K562 (cell line): Measurements from ENCODE around the gene BRINP2. TPM values are rescaled to one million over a fixed set of nuclear protein-coding genes. Genes with fewer than 3 reads are reported as not detected.

Experiments used
- ATAC-seq: fragments of 200-7000 bp; cut with Tn5 transposase; 3 replicates; pipeline ENCODE4 v1.9.1; 2020; ENCODE audit warnings: moderate library complexity
- BruUV-seq: library from RNA; stranded (reverse); fragments of 400-500 nt; replicated peaks from 2 replicates; lab custom pipeline; 2021; lab: Mats Ljungman, UMichigan
- CTCF ChIA-PET: fragments of 300-600 bp; formaldehyde crosslinking; extraction: SDS; loops from one replicate; lab custom pipeline; 2021; ENCODE audit warnings: low intra/inter-chr PET ratio; lab: Yijun Ruan, JAX
- POLR2A ChIA-PET: fragments of 300-600, 350-650 bp; sonication (Branson Sonifier 250); formaldehyde crosslinking; extraction: SDS; loops from one replicate; lab custom pipeline; 2021; ENCODE audit warnings: antibody characterized with exemption, inconsistent platforms; lab: Yijun Ruan, JAX
- DNase-seq, 4 experiments: peaks; one replicate each; pipeline versions ENCODE4 v3.0.0 to v3.0.0-alpha.2; 2011 to 2018; ENCODE audit warnings: low spot score in 3 of 4, mixed read lengths in 3 of 4; ENCODE audit errors: extremely low read depth in 1 of 4
- FAIRE-seq: peaks from 2 replicates; lab custom pipeline; 2011; peaks lifted over from hg19 to GRCh38; lab: Jason Lieb, UNC
- H2AFZ ChIP-seq: 2 replicates; pipeline ENCODE4 v1.6.0; 2011; ENCODE audit warnings: low read depth, low read length, control low read depth, inconsistent platforms
- H3K27ac ChIP-seq: fragments of 200-600 bp; 3 replicates; pipeline ENCODE4 v1.8.0; 2011; ENCODE audit warnings: low read depth, mild to moderate bottlenecking, control low read depth, inconsistent platforms, low read length, moderate library complexity, mixed read lengths; ENCODE audit errors: extremely low read depth
- H3K27me3 ChIP-seq, 2 experiments: fragments of 300-600 bp in 1 of 2; 2 replicates in 1 of 2; 3 replicates in 1 of 2; pipeline versions ENCODE4 v1.6.0 to v1.8.0; 2011; ENCODE audit warnings: inconsistent platforms in 2 of 2, low read length in 2 of 2, mild to moderate bottlenecking in 1 of 2, mixed read lengths in 1 of 2, moderate library complexity in 1 of 2; ENCODE audit not compliant: control insufficient read depth in 2 of 2, insufficient read depth in 2 of 2
- H3K36me3 ChIP-seq: fragments of 300-600 bp; 3 replicates; pipeline ENCODE4 v1.8.0; 2011; ENCODE audit warnings: mild to moderate bottlenecking, low read length, inconsistent platforms; ENCODE audit not compliant: control insufficient read depth, insufficient read depth
- H3K4me1 ChIP-seq, 2 experiments: fragments of 200-600 bp in 1 of 2; replicated peaks in 1 of 2; 2 replicates in 1 of 2; 3 replicates in 1 of 2; pipeline versions ENCODE4 v1.5.1 to v1.8.0; 2011; ENCODE audit warnings: inconsistent platforms in 2 of 2, low read length in 2 of 2, mild to moderate bottlenecking in 1 of 2, mixed read lengths in 1 of 2, moderate library complexity in 1 of 2; ENCODE audit not compliant: control insufficient read depth in 2 of 2, insufficient read depth in 2 of 2
- H3K4me2 ChIP-seq: 2 replicates; pipeline ENCODE4 v1.6.1; 2011; ENCODE audit warnings: low read length, control low read depth, inconsistent platforms, mixed read lengths; ENCODE audit not compliant: insufficient read depth
- H3K4me3 ChIP-seq: fragments of 200-600 bp; sonication (generic), shearing (Covaris generic); 2 replicates; pipeline ENCODE4 v1.5.1; 2016; ENCODE audit warnings: control low read depth, inconsistent platforms
- H3K79me2 ChIP-seq: fragments of 200-600 bp; 3 replicates; pipeline ENCODE4 v1.8.0; 2011; ENCODE audit warnings: low read length, inconsistent platforms; ENCODE audit not compliant: control insufficient read depth, insufficient read depth
- H3K9ac ChIP-seq, 2 experiments: 2 replicates each; pipeline versions ENCODE4 v1.6.0 to v1.6.1; 2011; ENCODE audit warnings: low read depth in 2 of 2, low read length in 2 of 2, control low read depth in 1 of 2, inconsistent platforms in 1 of 2, mild to moderate bottlenecking in 1 of 2, mixed read lengths in 1 of 2; ENCODE audit not compliant: insufficient read depth in 1 of 2
- H3K9me1 ChIP-seq: one replicate; pipeline ENCODE4 v1.6.0; 2011; ENCODE audit warnings: inconsistent platforms, mild to moderate bottlenecking, low read length, moderate library complexity; ENCODE audit not compliant: control insufficient read depth, insufficient read depth
- H3K9me3 ChIP-seq: replicated peaks from 2 replicates; pipeline ENCODE4 v1.5.1; 2011; ENCODE audit warnings: low read depth, low read length, inconsistent platforms; ENCODE audit not compliant: control insufficient read depth, insufficient read depth
- H4K20me1 ChIP-seq: replicated peaks from 2 replicates; pipeline ENCODE4 v1.6.1; 2011; ENCODE audit warnings: low read length, inconsistent platforms, mixed read lengths; ENCODE audit not compliant: control insufficient read depth, insufficient read depth
- CCAR2 ChIP-seq: fragments of 200-400 bp; formaldehyde crosslinking; IDR thresholded peaks from 2 replicates; pipeline ENCODE4 v1.6.1; 2017; ENCODE audit warnings: mild to moderate bottlenecking, low read depth, low read length
- EZH2 ChIP-seq: IDR thresholded peaks from 2 replicates; pipeline ENCODE4 v1.6.1; 2012; ENCODE audit warnings: low read depth, mild to moderate bottlenecking, inconsistent platforms, low read length, borderline replicate concordance
- FOXA3 ChIP-seq, 2 experiments: fragments of 450-650 bp in 1 of 2; sonication (generic) in 1 of 2; formaldehyde crosslinking; IDR thresholded peaks in 1 of 2; conservative IDR thresholded peaks in 1 of 2; 2 replicates each; pipeline versions ENCODE4 v1.4.0 to v1.8.0; 2020 to 2022; ENCODE audit warnings: mild to moderate bottlenecking in 2 of 2, missing genetic modification reagents in 1 of 2
- FUS ChIP-seq: fragments of 200-400 bp; formaldehyde crosslinking; optimal IDR thresholded peaks from 2 replicates; pipeline ENCODE3; 2017; ENCODE audit warnings: low read depth, low read length
- HDGF ChIP-seq: fragments of 450-650 bp; IDR thresholded peaks from 2 replicates; pipeline ENCODE4 v1.6.1; 2016
- MEIS2 ChIP-seq: fragments of 450-650 bp; IDR thresholded peaks from 2 replicates; pipeline ENCODE4 v1.6.1; 2014; ENCODE audit warnings: mild to moderate bottlenecking; ENCODE audit not compliant: partially characterized antibody
- MITF ChIP-seq: IDR thresholded peaks from 2 replicates; pipeline ENCODE4 v1.6.1; 2014; ENCODE audit warnings: antibody characterized with exemption
- POLR3G ChIP-seq: IDR thresholded peaks from 2 replicates; pipeline ENCODE4 v1.6.1; 2011; ENCODE audit not compliant: insufficient read length, insufficient replicate concordance; ENCODE audit errors: extremely low read depth
- RHOXF2B ChIP-seq: fragments of 250-450 bp; sonication (Bioruptor Pico); conservative IDR thresholded peaks from 2 replicates; pipeline ENCODE4 v1.5.1; 2021
- ZC3H11A ChIP-seq: IDR thresholded peaks from 2 replicates; pipeline ENCODE4 v1.6.1; 2012; ENCODE audit warnings: low read depth, low read length, improper control_type of control experiment
- ZNF12 ChIP-seq: sonication (generic); formaldehyde crosslinking; IDR thresholded peaks from 2 replicates; pipeline ENCODE4 v1.4.0; 2020; ENCODE audit warnings: mild to moderate bottlenecking, missing genetic modification reagents
- ZNF699 ChIP-seq: fragments of 250-450 bp; sonication (Bioruptor Pico); IDR thresholded peaks from 2 replicates; pipeline ENCODE4 v1.8.0; 2021; ENCODE audit warnings: mild to moderate bottlenecking, moderate library complexity; ENCODE audit not compliant: insufficient replicate concordance
- WGBS: fragments of 100-300 bp; shearing (Covaris generic); methylation state at CpG from one replicate; pipeline ENCODE4 v1.1.6; 2016; ENCODE audit warnings: low coverage, mixed read lengths; ENCODE audit not compliant: insufficient coverage; ENCODE audit errors: missing lambda C conversion rate; 5-methylcytosine and 5-hydroxymethylcytosine counted together
- in situ Hi-C: fragments of 300-500 bp; cut with MboI; formaldehyde crosslinking; loops from 4 replicates; pipeline ENCODE4 v1.15.0; 2018; ENCODE audit warnings: inconsistent platforms, mixed read lengths
- intact Hi-C: fragments of 100-400 bp; cut with micrococcal nuclease; formaldehyde crosslinking; loops from 2 replicates; pipeline ENCODE4 v1.14.2; 2022
- polyA plus RNA-seq, 8 experiments: library from polyadenylated mRNA; depleted of rRNA in 4 of 8; stranded (reverse) in 5 of 8; unstranded in 3 of 8; fragments of >200 nt; fragmentation: Nextera tagmentation in 2 of 8; fragmentation: Illumina TruSeq in 1 of 8; extraction: Ambion mirVana in 2 of 8; extraction: Trizol in 1 of 8; gene quantifications; 2 replicates each; pipeline versions ENCODE4 v1.2.1 to v1.2.3, GENCODE V29; 2011 to 2014; ENCODE audit warnings: inconsistent platforms in 1 of 8, missing spikeins in 1 of 8
- total RNA-seq, 7 experiments: library from RNA; depleted of rRNA in 6 of 7; stranded (reverse); fragments of >200 nt in 6 of 7; fragmentation: Illumina TruSeq in 2 of 7; extraction: Trizol in 2 of 7; gene quantifications; 2 replicates each; pipeline versions ENCODE4 v1.2.1 to v1.2.3, GENCODE V29; 2011 to 2021; ENCODE audit warnings: low replicate concordance in 1 of 7

Gene BRINP2
- total and polyA plus RNA-seq, 9 of the 15 experiments (the other 6 are each of a cell fraction or from before 2014, with no cell fraction given) = not detected

GRCh38 chr1:177289532-177289931 lies 118.8 kb downstream of the BRINP2 start:
- Histone ChIP-seq H3K27me3 (no peaks in the 10 kb centered on the region), H3K4me1 (no peaks in the 10 kb centered on the region), H2AFZ (no peak overlapping the region), H3K4me2 (no peak overlapping the region), H3K9ac (no peak overlapping the region), H3K36me3 (no peaks in the 10 kb centered on the region)
- no peak for ATAC-seq
- FAIRE-seq = no peak
- WGBS = 0% methylated on average over 2 of the region's 2 CpGs
- TF ChIP-seq ZNF699 (CRISPR knock-in tag) (no peak), ZNF12 (CRISPR knock-in tag) (no peak), HDGF (no peak), FUS (no peak), MITF (no peak), FOXA3 (CRISPR knock-in tag; conservative IDR thresholded peaks at IDR 0.05 in 1 of 2, IDR thresholded peaks at IDR 0.05 in 1 of 2) (no peak), EZH2 (no peak), ZC3H11A (no peak), RHOXF2B (CRISPR knock-in tag) (no peak), MEIS2 (no peak), CCAR2 (no peak), POLR3G (no peak)
- TF ChIP-seq, all 486 proteins: peak for 0
- intact Hi-C loops = no loop called here
- Histone ChIP-seq H3K27ac (no peak overlapping the region), H3K4me3 (no peak overlapping the region), H3K9me1 (no peaks in the 10 kb centered on the region), H3K79me2 (no peaks in the 10 kb centered on the region), H4K20me1 (no peaks in the 10 kb centered on the region), H3K9me3 (no peaks in the 10 kb centered on the region)
- CTCF ChIA-PET = no interaction called here
- DNase-seq = no peak
- POLR2A ChIA-PET = no interaction called here
- in situ Hi-C loops = no loop called here
- no TSS peak for BruUV-seq
